GM04503 (cell line): Measurements from ENCODE around the gene ABHD2.
"Not testable (repeated sequence)": the region's sequence is repeated elsewhere in the genome, so short reads cannot be mapped to it uniquely, and the experiment has no call there.

Source experiments
- DNase-seq: peaks from one replicate; pipeline ENCODE4 v3.0.0-alpha.2; 2012; ENCODE audit warnings: low read depth

ABHD2 gene

DNA sequence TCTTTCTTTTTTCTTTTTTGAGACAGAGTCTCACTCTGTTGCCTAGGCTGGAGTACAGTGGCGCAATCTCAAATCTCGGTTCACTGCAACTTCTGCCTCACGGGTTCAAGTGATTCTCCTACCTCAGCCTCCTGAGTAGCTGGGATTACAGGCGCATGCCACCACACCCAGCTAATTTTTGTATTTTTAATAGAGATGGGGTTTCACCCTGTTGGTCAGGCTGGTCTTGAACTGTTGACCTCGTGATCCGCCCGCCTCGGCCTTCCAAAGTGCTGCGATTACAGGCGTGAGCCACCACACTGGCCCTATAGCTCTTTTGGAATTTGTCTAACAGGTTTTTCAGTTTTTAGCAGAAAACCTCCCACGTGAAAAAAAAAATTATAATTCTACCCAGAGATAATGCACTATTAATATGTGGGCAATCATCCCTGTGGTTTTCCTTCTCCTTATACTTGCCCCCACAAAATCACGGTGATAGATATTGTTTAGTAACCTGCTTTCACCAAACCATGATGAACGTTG is 32.3 kb downstream of the ABHD2 start:
- not testable (repeated sequence) for DNase-seq

DNA sequence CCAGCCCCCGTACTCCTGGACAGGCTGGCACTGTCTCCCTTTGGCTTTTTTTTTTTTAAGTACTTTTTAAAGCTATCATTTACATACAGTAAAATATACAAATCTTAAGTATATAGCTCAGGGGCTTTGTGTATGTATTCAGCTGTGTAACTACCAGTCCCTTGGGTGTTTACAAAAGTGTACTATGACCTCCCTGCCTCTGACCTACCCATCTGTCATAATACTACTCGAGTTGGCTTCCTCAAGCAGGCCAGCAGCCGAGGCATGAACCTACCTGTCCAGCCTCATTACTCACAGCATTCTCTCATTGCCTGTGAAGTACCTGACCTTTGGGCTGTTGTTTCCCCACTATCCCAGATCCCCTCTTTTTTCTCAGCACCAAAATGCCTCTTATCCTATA is 33.2 kb downstream of the ABHD2 start:
- DNase-seq, result no peak

DNA sequence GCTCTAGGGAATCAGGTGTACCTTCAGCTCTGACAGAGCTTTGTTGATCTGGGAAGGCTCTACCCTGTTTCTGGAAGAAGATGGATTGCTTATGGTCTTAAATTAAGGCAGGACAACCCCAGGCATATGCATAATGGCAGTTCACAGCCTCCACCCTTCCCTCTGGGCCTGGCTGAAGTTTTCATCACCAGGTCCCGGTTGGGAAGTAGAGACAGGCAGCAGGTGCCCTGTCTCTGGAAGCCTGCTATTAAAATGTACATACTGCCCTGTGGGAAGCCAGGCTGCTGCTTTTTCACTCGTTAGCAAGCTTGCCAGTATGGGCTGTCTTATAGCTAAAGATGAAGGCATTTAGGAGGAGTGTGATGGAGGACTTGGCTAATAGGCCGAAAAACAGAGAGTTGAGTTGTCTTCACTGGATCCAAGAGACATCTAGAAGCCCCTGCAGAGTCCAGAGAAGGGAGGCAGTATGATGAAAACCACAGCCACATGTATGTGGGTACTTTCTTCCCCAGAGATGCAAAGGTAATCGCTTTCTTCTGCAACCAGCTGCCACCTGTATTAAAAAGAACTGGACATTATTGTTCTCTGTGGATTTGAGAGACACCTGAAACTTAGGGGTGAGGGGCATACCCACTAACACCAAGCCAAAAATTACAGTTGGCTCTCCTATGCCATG is 34.4 kb downstream of the ABHD2 start:
- no peak for DNase-seq

DNA sequence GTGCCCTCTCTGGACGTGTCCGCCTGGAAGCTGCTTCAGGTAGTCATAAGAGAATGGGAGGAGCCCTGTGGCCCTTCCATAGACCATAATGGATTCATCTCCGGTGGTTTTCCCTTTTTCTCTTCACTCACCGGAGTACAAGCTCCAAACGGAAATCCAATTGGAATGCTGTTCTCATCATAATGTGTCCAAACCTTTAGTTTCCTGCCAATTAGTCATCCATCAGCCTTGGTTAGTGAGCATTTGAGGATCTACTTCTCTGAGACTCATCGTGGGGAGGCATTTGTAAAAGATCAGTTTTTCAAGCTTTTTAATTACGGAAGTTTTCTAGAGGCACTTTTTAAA is 34.9 kb downstream of the ABHD2 start:
- DNase-seq, result peak; percentile 37

DNA sequence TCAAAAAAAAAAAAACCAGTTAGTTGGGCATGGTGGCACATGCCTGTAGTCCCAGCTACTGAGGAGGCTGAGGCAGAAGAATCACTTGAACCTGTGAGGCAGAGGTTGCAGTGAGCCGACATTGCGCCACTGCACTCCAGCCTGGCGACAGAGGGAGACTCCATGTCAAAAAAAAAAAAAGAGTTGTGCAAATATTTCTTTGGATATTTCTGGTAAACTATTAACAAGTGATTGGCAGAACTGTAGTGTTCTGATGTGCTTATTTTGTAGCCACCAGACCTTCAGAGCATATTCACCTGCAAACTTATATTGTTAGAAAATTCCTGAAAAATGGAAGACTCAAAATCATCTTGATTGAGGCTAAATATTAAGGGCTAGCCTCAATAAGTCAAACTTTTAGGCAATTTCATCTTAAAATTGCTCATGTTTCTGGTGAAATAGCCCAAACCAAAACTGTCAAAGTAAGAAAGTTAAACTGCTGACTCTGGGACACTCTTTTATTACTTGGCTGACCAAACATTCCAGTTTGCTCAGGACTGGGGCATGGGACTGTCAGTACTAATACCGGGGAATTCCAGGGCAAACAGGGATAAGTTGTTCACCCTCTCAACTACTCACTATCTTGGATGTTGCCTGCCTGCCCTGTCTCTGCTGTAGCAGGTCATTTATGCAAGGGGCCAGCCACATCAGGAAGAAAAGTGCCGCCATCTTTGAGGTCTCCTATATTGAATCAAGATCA is 37.0 kb downstream of the ABHD2 start:
- DNase-seq, result no peak

DNA sequence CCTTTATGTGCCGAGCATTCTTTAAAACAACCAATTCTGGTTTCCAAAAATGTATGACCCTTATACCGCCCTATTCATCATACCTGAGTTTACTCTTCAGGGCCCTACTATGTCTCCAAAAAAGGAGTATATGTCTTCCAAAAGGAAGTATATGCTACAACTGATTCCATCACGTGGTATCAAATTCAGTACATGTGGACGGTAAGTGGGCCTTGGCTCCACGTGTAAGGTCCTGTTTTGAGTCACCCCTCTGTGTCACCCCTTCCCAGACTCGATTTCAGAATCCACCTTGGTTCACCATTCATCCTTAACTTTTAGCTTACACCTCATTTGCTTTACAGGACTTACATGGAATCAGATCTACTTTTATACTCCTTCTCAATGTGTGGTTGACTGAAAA is 37.8 kb downstream of the ABHD2 start:
- DNase-seq, result no peak

DNA sequence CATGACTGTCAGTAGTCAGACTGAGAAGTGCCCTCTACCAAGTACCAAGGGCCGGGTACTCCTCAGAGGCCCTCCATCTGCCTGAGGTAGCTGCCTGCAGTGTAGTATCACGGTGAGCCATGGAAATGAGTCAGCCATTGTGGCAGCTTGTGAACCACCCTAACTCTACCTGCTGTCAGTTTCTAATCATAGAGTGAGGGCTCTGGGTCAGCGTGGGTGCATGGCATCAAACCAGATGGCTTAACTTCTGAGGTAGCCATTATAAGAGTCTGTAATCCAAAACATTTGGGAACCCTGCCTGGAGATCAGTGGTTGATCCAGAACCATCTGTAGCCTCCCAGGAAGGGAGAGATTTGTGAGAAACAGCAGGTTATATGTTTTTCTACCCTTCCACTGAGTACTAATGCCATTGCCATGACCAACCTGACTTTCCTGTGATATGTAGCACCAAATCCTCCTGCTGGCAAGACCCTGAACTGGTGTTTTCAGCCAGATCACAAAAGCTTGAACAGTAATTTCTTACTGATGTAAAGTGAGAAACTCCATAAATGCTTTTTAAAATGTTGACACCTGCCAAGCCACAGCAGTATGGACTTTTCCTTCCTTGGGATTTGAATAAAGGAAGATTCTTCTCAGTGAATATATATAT is 38.9 kb downstream of the ABHD2 start:
- no peak for DNase-seq

DNA sequence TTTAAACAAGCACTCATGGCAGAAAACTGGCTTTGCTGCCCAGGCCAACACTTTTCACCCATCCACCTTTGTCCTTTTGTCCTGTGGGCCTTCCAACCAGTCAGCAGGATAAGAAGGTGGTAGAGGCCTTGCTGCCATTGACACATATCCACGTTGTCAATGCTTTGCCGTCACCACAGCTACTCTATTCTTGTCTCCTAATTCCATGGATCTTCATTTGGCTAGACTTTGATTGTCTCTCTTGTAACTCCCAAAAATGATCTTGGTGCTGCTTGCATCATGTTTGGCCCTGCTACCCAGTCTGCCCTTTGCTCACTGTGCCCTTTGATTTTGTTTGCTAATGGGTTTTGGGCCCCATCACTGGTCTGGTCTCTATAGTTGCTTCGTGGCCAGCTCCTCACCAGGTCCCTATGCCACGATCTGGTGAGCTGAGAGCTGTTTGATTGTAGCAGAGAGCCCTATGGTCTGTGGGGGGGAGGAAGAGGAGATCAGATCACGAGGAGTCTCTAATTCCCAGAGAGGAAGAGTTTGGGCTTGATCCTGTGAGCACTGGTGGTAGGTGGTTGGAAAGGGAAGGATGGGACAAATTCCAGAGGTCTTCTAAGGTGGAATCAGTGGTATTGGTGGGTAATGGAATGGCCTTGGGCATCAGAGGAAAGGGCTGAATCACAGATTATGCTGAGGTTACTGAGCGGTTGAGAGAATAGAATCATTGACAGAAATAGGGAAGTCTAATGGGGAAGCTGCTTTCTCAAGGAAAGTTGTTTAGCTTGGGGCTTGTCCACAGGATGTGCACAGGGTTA is 40.3 kb downstream of the ABHD2 start:
- DNase-seq, result no peak

DNA sequence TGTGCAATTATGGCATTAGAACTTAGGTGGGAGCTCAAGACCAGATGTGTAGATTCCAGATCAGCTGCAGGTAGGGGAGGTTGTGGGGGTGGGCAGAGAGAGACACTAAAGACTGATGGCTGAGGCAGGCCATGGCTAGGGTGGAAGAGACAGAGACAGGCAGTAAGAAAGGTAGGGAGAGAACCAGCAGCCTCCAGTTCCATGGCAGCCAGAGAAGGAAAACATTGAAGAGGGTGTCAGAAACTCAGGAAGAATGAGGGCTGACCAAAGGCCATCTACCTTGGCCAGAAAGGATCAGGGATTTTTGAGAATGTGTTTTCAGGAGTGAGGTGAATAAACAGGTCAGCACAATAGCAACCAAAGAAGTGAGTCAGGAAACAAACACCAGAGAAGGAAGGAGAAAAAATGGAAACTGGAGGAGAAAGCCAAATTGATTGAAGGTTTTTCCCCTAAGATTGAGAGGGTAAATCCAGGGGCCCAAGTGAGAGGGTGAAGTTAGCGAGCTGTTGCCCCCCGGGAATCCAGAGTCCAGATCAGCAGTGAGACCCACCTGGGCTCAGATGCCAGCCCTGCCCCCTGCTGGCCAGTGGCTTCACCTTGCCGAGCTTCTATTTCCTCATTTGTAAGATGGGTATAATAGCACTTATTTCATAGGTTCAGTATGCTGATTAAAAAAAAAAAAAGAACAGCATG is 41.0 kb downstream of the ABHD2 start:
- DNase-seq, result no peak

DNA sequence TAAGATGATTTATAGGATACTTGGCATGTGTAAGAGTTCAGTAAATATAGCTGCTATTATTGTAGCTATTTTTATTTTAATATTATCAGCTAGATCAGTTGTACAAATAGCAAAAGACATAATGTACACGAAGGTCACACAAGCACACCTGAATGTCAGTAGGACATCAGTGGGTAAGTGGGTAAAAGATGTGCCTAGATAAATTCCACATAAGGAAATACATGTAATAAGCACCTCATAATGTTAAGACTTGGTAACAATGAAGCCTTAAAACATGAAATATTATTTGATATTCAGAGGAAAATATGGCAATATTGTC is 41.5 kb downstream of the ABHD2 start:
- no peak for DNase-seq

DNA sequence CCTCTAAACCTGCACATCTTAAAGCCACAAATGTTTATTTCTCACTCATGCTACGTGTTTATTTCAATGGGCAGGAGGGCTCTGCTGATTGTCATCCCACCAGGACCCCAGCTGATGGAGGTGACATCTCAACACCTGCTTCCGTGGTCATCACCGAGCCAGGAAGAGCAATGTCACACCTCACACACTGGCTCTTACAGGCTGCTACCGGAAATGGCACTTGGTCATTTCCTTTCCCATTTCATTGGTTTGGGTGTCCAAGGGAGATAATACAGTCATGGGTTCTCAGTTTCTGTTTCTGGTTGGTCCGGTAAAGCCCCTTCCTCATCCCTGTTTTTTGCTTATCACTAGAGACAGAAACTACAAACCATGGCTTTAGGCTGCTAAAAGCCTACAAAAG is 41.9 kb downstream of the ABHD2 start:
- DNase-seq, result no peak

DNA sequence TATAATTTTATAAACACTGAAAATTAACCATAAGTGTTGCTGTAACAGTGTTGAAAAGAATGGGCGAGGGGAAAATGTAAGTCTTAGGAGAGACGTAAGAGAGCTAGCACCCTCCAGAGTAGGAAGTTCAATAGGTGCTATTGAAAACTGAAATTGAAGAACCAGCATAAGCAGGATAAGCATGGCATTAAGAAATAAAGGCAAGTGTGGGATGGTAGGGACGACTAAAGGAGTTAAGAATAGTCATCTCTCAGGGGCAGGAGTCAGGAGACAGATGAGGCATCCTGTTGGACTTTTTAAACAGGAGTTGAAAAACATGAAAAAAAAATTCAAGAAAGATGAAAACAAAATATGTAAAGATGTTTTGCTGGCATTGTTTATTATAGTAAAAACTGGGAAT is 43.5 kb downstream of the ABHD2 start:
- no peak for DNase-seq

DNA sequence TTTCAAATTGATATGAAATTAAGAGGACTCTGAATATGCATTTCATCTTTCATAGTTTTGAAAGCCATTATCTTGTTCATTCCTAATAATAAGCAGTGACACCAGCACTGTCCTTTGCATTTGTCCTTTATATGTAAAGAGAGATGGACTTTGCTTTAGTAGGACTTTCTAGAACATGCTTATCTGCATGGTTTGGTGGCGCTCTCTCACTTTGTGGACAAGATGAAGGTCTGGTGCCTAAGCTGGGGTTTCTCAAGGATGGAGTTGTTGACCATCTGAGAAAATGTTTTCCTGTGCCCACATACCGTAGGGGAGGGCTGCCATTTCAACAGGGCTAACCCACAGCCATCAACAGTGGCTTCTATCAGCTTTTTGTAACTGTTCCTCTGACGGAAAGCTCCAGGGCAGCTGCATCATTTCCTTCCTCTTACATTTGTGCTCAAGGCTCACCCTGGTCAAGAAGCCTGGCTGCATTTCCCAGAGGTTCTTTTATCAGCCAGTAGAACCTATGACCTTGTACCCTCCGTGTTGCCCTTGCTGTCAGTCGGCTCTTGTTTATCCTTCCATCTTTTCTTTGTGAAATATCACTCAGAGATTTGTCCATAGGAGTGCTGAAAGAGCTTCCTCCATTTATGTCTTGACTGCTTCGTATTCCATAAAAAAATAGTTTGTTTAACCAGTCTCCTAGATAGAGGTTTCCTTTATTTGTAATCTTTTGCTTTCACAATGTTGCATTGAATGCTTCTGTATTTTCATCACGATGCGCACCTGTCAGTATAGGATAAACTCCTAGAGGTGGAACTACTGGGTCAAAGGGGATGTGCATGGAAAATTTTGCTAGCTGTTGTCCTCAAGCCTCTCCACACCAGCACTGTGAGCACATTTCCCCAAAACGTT is 44.6 kb downstream of the ABHD2 start:
- no peak for DNase-seq

DNA sequence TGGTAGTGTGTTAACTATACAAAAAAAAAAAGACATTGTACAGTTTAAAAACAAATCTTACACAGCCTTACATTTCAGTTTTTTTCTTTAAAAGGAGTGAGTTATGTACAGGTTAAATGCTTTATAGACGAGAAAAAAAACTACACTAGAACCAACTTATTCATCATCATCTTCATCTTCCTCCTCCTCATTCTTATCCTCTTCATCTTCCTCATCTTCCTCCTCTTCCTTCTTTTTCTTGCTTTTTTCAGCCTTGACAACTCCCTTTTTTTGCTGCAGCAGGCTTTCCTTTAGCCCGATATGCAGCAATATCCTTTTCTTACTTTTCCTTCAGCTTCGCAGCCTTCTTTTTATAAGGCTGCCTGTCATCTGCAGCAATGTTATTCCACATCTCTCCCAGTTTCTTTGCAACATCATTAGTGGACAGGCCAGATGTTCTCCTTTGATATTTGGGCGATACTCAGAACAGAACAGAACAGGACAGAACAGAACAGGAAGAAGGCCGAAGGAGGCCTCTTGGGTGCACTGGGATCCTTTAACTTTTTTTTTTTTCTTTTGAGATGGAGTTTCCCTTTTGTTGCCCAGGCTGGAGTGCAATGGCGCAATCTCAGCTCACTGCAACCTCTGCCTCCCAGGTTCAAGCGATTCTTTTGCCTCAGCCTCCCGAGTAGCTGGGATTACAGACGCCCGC is 47.3 kb downstream of the ABHD2 start:
- not testable (repeated sequence) for DNase-seq

DNA sequence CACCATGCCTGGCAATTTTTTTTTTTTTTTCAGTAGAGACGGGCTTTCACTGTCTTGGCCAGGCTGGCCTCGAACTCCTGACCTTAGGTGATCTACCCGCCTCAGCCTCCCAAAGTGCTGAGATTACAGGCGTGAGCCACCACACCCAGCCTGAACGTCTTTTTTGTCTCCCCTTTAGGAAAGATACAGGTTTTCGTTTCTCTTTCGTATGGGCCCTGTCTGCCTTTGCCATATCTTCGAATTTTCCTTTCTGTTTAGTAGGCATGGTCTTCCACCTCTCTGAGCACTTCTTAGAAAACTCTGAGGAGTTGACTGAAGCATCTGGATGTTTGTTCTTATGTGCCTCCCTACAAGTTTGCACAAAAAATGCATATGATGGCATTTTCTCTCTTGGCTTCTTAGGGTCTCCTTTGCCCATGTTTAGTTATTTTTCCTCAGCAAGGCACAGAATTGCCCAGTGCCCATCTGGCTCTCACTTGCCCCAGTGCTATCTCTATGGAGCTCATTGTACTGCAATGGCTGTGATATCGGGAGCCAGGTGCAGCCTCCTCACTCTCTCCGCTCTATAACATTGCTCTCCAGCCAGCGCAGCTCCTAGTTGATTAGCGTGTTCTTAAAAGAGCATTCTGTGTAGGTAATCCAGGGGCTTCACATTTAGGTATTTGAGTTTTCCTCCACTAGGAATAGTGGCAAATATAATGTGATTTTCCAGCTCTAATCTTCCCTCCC is 48.0 kb downstream of the ABHD2 start:
- no peak for DNase-seq

DNA sequence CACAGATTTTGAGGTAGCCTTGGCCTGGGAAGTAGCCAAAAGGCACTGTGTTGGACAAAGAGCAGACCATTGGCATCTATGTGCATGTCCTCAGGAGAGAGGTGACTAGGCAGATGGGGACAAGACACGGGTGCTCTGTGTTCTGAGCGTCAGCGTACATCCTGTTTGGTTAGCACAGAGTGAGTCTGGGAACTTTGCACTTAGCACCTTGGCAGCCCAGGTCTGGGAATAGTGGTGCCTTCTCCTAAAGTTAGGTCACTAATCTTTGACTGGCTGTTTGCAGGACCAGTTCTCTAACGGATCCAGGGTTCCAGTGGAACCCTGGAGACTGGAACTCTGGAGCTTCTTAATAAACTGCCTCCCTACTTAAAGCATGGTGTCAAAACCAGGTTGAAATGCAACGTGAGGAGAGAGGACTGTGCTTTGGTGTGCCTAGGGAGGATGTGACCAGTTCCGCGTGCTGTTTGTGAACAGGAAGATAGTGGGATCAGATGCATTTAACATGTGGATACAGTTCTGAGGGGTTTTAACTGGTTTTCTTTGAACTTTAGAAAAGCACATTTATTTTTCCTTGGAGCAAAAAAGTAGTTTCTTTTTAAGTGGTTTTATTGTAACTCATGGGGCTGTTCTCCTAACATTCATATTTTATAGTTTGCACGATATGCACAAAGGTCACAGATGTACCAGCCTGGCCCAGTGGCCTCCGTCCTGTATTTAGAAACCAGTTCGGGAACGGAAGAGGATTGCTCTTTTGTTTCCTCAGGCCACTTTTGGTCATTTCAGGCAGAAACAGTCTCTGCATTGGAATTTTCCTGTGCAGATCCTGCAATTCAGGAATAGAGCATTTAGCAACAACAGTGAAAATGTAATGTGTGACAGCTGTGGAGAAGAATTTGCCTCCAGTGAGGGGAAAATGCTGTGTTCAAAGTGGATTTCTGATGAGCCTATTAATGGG is 48.8 kb downstream of the ABHD2 start:
- peak; percentile 53 for DNase-seq

DNA sequence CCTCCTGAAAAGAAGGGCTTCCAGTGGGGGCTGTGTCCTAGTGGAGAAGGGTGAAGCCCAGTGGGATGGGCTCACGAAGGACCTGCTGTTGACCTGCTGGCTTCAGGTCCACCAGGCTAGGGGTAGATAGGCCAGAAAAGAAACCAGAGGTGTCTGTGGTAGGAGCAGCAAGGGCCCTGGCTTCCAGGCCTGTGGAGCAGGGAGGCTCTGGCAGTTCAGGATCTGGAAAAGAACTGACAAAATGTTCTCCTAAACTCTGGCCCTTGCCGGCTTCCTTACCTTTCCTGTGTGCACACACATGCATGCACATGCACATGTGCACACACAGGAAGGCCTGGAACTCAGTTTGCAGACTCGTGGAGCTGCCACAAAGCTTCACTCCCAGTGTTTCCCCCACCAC is 49.7 kb downstream of the ABHD2 start:
- DNase-seq, result no peak

DNA sequence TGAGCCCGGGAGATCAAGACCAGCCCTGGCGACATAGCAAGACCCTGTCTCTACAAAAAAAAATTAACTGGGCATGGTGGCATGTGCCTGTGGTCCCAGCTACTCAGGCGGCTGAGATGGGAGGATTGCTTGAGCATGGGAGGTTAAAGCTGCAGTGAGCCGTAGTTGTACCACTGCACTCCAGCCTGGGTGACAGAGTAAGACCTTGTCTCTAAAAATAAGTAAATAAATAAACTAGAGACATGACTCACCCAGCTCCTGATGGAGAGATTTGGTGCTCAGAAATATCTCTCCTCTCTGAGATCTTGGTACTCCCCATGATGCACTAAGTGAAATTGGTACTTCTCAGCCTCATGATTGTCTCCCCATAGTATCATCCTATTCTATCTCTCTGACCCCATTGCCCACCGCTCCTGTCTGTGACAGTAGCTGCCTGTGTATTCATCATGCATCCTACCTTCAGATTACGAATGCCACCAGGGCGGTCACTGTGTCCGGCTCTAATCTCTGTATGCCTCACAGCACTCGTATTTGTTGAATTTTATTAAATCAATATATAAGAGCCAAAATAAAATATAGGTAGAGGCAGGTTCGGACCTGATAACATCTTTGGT is 50.9 kb downstream of the ABHD2 start:
- DNase-seq, result no peak
